Measurements from ENCODE around the gene INPP5D.

The INPP5D gene

GRCh38 chr2:233115121-233115520 is 55.0 kb downstream of the INPP5D start:
- DNase-seq (ENCODE audit: low read depth), result no peak
- TF ChIP-seq, protein P1, sequence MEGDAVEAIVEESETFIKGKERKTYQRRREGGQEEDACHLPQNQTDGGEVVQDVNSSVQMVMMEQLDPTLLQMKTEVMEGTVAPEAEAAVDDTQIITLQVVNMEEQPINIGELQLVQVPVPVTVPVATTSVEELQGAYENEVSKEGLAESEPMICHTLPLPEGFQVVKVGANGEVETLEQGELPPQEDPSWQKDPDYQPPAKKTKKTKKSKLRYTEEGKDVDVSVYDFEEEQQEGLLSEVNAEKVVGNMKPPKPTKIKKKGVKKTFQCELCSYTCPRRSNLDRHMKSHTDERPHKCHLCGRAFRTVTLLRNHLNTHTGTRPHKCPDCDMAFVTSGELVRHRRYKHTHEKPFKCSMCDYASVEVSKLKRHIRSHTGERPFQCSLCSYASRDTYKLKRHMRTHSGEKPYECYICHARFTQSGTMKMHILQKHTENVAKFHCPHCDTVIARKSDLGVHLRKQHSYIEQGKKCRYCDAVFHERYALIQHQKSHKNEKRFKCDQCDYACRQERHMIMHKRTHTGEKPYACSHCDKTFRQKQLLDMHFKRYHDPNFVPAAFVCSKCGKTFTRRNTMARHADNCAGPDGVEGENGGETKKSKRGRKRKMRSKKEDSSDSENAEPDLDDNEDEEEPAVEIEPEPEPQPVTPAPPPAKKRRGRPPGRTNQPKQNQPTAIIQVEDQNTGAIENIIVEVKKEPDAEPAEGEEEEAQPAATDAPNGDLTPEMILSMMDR (IDR thresholded peaks at IDR 0.05; ENCODE audit: low read length, missing control alignments), result no peak
- no peak overlapping the region for H3K4me3 ChIP-seq (replicated peaks; ENCODE audit: low read depth, low read length)

DNA sequence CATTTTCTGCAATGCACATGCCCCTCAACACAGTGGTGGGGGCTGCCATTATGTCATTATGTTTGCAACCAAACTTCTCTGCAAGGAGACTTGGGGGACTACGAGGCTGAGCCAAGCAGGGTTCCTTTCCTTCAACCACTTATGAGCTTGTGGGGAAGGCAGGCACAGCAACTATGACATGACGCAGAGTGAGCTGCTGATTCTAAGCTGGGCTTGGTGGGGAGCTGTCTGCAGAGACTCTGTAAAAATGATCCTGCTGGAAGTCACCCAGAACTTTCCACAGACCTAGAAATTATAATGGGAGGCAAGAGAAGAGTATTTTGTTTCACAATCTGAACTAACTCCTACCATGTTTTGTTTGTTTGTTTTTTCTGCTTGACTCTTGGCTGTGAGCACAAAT is 55.6 kb downstream of the INPP5D start:
- DNase-seq (ENCODE audit: low read depth), result peak; percentile 15
- no peak overlapping the region for H3K4me3 ChIP-seq (replicated peaks; ENCODE audit: low read depth, low read length)

GRCh38 chr2:233116946-233117345 is 56.8 kb downstream of the INPP5D start:
- no peak overlapping the region for H3K4me3 ChIP-seq (replicated peaks; ENCODE audit: low read depth, low read length)
- no peak for DNase-seq (ENCODE audit: low read depth)
- TF ChIP-seq, protein P1 (IDR thresholded peaks at IDR 0.05; ENCODE audit: low read length, missing control alignments), result no peak

More for the DNA sequence above, 55.6 kb downstream of the INPP5D start:
- TF ChIP-seq, protein P1 (IDR thresholded peaks at IDR 0.05; ENCODE audit: low read length, missing control alignments), result no peak

DNA sequence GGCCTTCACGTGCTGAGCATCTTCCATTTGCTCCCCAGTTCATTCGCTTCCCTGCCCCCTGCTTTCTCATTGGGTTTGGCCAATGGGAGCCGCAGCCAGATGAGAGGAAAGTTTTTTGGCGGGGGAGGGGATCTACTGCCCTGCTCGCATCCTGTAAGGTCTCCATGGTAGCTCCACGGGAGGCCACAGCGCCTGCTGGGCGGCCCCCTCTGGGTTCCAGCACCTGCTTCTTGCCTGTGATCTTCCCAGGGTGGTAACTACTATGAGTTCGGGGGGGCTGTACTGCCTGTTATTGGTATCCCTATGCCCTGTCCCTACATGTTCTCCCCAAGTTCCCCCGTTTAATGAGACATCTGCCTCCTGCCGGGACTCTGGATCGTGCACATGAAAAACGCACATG is 57.2 kb downstream of the INPP5D start:
- TF ChIP-seq, protein P1 (IDR thresholded peaks at IDR 0.05; ENCODE audit: low read length, missing control alignments), result no peak
- no peak overlapping the region for H3K4me3 ChIP-seq (replicated peaks; ENCODE audit: low read depth, low read length)
- no peak for DNase-seq (ENCODE audit: low read depth)

DNA sequence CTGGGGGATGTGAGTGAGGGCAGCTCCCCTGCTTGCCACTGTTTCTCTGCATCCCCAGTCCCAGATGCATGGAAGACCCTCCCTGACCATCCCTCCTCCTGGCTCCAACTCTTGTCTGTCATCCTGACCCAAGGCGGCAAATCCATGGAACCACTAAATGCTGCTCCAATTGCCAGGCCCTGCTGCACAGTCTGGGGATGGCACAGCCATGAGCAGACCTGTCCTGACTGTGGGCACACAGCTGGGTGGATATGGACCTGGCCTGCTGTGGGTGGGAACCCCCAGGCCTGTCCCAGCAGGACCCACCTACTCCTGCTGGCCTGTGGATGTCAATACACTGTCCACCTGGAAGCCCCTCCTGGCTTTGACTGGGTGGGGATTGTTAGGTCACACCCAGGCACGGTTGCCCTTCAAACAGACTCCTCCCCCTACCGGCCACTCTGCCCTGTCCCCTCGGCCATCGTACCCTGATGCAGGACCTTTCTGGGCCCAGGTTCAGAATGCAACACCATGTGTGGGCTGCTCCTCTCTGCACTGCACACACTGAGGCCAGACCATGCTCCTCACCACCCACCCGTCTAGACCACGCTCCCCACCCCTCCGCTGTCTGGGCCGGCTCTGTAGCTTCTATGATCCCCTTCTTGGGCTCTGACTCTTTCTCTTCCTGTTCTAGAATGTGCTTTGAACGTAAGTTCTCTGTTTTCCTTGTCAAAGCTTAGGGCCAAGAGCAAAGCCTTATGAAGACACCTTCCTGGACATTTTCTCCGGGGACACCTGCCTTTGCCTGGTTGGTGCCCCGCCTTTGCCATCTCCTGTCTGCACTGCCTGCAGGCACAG is 57.9 kb downstream of the INPP5D start:
- no peak for DNase-seq (ENCODE audit: low read depth)
- no peak overlapping the region for H3K4me3 ChIP-seq (replicated peaks; ENCODE audit: low read depth, low read length)
- TF ChIP-seq, protein P1 (IDR thresholded peaks at IDR 0.05; ENCODE audit: low read length, missing control alignments), result no peak

DNA sequence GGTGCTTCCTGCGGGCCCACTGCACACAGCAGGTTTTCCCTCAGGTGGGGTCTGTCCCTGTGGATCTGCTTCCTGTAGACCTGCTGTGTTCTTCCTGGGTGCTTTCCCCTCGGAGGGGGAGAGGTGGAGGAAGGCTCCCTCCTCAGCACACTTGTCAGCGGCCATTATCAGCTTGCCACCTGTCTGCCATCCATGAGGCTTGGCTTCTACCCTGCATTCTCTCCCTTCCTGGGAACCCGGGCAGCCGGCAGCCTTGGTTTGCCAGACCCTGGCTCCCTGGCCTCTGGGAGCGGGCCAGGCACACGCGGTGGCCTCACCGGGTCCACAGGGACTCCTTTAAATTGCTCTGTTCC is 58.5 kb downstream of the INPP5D start:
- DNase-seq (ENCODE audit: low read depth), result no peak
- H3K4me3 ChIP-seq (replicated peaks; ENCODE audit: low read depth, low read length), result no peak overlapping the region
- TF ChIP-seq, protein P1 (IDR thresholded peaks at IDR 0.05; ENCODE audit: low read length, missing control alignments), result no peak

GRCh38 chr2:233119123-233119522 is 59.0 kb downstream of the INPP5D start:
- DNase-seq (ENCODE audit: low read depth), result no peak
- no peak overlapping the region for H3K4me3 ChIP-seq (replicated peaks; ENCODE audit: low read depth, low read length)
- TF ChIP-seq, protein P1 (IDR thresholded peaks at IDR 0.05; ENCODE audit: low read length, missing control alignments), result no peak
